ENCODE measurements around the gene CNPY2.
"Not testable (repeated sequence)": the region's sequence is repeated elsewhere in the genome, so short reads cannot be mapped to it uniquely, and the experiment has no call there.

CNPY2 gene

DNA sequence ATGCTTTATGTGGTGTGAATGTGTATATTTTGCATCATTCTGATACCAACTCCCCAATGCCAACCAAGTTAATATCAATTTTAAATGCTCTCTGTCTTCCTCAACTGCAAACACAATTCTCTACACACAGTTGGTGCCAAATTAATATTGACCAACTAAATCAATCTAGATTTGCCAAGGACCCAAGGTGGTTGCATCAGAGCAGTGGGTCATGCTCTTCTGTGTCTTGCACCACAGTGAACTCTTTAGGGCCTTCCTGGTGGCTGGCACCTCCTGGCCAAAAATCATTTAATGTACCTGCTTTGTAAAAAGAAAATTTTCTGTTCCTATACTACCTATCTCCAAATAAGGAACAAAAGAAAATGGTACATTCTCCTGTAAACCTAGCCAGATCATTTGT lies 34.9 kb downstream of the CNPY2 start:
- no peak overlapping the region for H3K4me3 ChIP-seq (ENCODE audit: low read length)
- no peak for DNase-seq (ENCODE audit: low read depth)
- TF ChIP-seq, protein P1, sequence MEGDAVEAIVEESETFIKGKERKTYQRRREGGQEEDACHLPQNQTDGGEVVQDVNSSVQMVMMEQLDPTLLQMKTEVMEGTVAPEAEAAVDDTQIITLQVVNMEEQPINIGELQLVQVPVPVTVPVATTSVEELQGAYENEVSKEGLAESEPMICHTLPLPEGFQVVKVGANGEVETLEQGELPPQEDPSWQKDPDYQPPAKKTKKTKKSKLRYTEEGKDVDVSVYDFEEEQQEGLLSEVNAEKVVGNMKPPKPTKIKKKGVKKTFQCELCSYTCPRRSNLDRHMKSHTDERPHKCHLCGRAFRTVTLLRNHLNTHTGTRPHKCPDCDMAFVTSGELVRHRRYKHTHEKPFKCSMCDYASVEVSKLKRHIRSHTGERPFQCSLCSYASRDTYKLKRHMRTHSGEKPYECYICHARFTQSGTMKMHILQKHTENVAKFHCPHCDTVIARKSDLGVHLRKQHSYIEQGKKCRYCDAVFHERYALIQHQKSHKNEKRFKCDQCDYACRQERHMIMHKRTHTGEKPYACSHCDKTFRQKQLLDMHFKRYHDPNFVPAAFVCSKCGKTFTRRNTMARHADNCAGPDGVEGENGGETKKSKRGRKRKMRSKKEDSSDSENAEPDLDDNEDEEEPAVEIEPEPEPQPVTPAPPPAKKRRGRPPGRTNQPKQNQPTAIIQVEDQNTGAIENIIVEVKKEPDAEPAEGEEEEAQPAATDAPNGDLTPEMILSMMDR (conservative IDR thresholded peaks at IDR 0.05; ENCODE audit: low read length), result no peak

DNA sequence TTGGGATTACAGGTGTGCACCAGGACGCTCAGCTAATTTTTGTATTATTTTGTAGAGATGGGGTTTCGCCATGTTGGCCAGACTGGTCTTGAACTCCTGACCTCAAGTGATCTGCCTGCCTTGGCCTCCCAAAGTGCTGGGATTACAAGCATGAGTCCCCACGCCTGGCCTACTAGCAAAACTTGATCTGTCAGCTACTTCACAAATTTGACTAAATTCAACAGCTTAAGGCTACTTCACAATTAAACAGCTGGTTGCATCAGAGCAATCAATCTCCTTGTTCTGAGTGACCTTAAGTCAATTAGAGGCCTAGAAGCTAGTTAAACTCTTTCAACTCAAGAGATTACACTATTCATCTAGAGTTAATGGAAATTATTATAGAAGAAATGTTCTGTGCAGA lies 36.9 kb downstream of the CNPY2 start:
- TF ChIP-seq, protein P1 (conservative IDR thresholded peaks at IDR 0.05; ENCODE audit: low read length), result no peak
- H3K4me3 ChIP-seq (ENCODE audit: low read length), result no peak overlapping the region
- DNase-seq (ENCODE audit: low read depth), result no peak

DNA sequence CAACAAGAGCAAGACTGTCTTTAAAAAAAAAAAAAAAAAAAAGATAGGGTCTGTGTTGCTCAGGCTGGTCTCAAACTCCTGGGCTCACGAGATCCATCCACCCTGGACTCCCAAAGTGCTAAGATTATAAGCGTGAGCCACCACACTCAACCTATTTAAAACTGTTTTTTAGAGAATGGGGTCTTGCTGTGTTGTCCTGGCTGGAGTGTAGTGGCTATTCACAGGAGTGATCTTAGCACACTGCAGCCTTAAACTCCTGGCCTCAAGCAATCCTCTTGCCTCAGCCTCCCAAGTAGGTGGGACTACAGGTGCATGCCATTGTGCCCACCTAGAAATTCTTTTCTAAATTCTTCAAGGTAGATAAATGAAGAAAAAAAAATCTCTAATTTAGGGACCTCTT lies 41.5 kb downstream of the CNPY2 start:
- no peak for DNase-seq (ENCODE audit: low read depth)

DNA sequence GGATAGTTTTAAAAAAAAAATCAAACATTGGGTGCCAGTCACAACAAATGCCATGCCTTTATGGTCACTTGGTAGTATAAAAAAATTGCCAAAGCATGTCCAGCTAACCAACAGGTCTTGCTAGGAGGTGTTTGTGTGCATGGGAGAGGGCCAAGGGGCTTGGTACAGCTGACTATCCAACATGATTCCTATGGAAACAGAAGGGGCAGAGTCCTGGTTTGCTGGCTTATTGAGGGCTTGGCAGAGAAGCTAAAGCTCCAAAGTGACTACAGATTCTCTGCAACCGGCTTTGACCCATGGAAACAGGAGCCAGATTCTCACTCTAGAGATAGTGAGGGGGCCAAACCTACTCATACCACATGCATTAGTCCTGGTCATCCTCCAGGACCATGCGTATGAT lies 43.3 kb downstream of the CNPY2 start:
- not testable (repeated sequence) for H3K4me3 ChIP-seq (ENCODE audit: low read length); DNase-seq (ENCODE audit: low read depth)

More for the DNA sequence above, 41.5 kb downstream of the CNPY2 start:
- TF ChIP-seq, protein P1 (conservative IDR thresholded peaks at IDR 0.05; ENCODE audit: low read length), result no peak
- no peak overlapping the region for H3K4me3 ChIP-seq (ENCODE audit: low read length)

DNA sequence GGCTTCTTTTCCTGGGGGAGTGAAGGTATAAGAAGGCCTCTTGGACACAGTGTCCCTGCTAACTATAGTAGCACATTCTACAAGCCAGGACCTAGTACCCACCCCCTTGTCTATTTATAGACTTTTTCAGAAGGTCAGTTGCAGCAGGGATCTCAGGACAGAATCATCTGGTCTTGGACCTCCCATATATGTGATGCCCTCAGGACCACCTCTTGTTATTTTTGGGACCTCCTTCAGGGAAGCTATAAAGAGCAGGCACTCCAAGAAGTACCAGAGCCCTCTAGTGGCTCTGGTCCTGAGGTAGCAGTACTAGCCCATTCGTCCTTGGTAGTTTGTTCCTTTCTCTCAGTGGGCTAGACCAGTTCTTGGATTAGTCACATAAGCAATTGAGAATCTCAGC lies 44.8 kb downstream of the CNPY2 start:
- TF ChIP-seq, protein P1 (conservative IDR thresholded peaks at IDR 0.05; ENCODE audit: low read length), result peak; percentile 58
- H3K4me3 ChIP-seq (ENCODE audit: low read length), result no peak overlapping the region
- DNase-seq (ENCODE audit: low read depth), result peak; percentile 31

DNA sequence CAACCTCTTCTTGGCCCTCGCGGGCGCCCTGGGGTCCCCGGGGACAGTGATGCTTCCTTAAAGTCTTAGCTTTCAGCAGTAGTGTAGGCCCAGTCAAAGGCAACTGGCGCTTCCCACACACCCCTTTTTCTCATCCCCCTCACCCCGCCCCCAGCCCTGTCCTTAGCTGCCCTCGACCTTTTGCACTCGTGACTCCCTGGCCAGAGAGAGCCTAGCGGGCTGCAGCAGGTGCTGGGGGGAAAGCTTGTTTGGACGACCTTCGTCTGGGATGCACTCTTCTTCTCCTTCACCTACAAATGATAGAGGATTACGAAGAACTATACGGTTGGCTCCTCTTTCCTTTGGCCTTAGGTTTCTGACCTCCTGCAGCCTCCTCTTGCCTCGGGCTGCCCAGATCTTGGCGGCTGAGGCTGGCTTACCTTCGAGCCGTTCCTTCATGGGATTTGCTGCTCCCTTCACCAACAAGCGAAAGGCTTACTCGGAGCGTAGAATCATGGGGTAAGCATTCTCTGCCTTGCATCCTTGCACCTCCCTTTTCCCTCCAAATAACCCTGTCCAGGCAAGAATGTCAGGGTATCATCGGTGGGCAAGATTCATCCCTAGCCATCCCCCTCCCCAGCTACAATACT lies 48.2 kb downstream of the CNPY2 start:
- no peak for DNase-seq (ENCODE audit: low read depth)
- H3K4me3 ChIP-seq (ENCODE audit: low read length), result peak overlapping the region; percentile 82
- TF ChIP-seq, protein P1 (conservative IDR thresholded peaks at IDR 0.05; ENCODE audit: low read length), result no peak

DNA sequence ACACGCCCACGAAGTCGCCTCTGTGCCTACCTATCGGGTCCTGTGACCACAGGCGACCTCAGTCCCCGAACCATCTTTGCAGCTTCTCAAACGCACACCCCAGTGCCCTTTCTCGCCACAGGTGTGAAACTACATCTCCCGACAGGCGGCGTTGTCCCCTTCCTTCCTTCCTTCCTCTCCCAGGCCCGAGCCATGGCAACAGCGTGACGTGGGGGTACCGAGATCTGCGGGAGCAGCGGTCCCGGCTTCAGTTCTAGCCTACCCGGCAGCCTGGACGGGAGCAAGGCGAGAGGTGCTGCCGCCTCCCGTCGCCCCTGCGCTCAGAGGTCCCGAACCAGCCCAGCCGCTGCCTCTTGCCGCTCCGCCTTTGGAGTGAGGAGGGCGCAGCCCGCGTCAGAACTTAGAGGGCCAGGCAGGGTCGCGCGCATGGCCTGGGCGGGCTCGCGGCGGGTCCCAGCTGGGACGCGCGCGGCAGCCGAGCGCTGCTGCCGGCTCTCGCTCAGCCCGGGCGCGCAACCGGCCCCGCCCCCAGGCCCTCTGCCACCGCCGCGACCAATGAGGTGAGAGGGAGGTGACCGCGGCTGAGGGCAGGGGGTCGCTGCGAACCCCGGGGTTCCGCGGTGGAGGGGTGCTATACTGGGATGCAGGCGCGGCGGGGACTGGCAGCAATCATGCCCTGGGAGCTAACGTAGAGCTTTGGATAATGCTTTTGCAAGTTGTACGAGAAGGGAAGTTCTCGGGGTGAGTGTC lies 48.9 kb downstream of the CNPY2 start, which contains the start of gene COQ10A:
COQ10A (plus strand) TSS at position 250 of the 750 bp plus-strand sequence; CDS start at position 427, 177 bp downstream.
- peak; percentile 81 for DNase-seq (ENCODE audit: low read depth)
- H3K4me3 ChIP-seq (ENCODE audit: low read length), result peak within 1 kb of the TSS; percentile 82
- TF ChIP-seq, protein P1 (conservative IDR thresholded peaks at IDR 0.05; ENCODE audit: low read length), result peak; percentile 70

DNA sequence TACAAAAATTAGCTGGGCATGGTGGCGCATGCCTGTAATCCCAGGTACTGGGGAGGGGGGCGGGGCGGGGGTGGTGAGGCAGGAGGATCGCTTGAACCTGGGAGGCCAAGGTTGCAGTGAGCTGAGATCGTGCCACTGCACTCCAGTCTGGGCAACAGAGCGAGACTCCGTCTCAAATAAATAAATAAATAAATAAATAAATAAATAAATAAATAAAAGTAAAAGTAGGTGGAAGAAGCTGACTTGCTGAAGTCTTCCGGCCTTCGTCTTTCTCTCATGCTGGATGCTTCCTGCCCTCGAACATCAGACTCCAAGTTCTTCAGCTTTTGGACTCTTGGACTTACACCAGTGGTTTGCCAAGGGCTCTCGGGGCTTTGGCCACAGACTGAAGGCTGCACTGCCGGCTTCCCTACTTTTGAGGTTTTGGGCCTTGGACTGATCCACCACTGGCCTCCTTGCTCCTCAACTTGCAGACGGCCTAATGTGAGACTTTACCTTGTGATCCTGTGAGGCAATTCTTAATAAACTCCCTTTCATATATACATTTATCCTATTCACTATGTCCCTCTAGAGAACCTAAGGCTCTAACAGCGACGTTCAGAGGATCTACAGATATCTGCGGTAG lies 49.6 kb downstream of the CNPY2 start:
- not testable (repeated sequence) for DNase-seq (ENCODE audit: low read depth)
- peak overlapping the region; percentile 82 for H3K4me3 ChIP-seq (ENCODE audit: low read length)

DNA sequence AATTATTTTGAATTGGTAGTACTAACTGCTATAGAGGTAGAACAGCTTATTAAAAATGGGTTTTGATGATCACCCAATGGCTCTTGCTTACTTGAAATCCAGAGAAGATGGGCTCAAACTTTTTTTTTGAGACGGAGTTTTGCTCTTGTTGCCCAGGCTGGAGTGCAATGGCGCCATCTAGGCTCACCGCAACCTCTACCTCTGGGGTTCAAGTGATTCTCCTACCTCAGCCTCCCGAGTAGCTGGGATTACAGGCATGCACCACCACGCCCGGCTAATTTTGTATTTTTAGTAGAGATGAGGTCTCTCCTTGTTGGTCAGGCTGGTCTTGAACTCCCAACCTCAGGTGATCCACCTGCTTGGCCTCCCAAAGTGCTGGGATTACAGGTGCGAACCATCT lies 52.8 kb downstream of the CNPY2 start:
- H3K4me3 ChIP-seq (ENCODE audit: low read length); DNase-seq (ENCODE audit: low read depth): not testable (repeated sequence)
